Peyer's patch (tissue), 4 donors: ENCODE data around the gene STEAP4. TPM values are rescaled to one million over a fixed set of nuclear protein-coding genes. Genes with fewer than 3 reads are reported as not detected.
"Not testable (repeated sequence)": the region's sequence is repeated elsewhere in the genome, so short reads cannot be mapped to it uniquely, and the experiment has no call there.

Source experiments
- DNase-seq, 3 donors: peaks; one replicate each; pipeline ENCODE4 v3.0.0-alpha.2; 2017 to 2019
- H3K27ac ChIP-seq, 4 donors: fragments of 200-600 bp; sonication (generic); one replicate each; pipeline ENCODE4 v1.5.1; 2016 to 2019
- H3K27me3 ChIP-seq, 2 donors: fragments of 200-600 bp; sonication (generic); one replicate each; pipeline ENCODE4 v1.5.1; 2019
- H3K36me3 ChIP-seq, 3 donors: fragments of 200-600 bp; sonication (generic); one replicate each; pipeline ENCODE4 v1.5.1; 2016 to 2019
- H3K4me1 ChIP-seq, 4 donors: fragments of 200-600 bp; sonication (generic); one replicate each; pipeline ENCODE4 v1.5.1; 2016 to 2019
- H3K4me3 ChIP-seq, 4 donors: fragments of 200-600 bp; sonication (generic); 1 replicate in 3 of 4; 2 replicates in 1 of 4; pipeline ENCODE4 v1.5.1; 2016 to 2019; ENCODE audit warnings: mild to moderate bottlenecking in 1 of 4
- H3K9me3 ChIP-seq, 4 donors: fragments of 200-600 bp; sonication (generic); one replicate each; pipeline ENCODE4 v1.5.1; 2016 to 2019; ENCODE audit warnings: mild to moderate bottlenecking in 1 of 4
- CTCF ChIP-seq, 6 experiments: fragments of 450-650 bp in 4 of 6; fragments of 200-600 bp in 2 of 6; sonication (generic) in 1 of 6; IDR thresholded peaks; one replicate each; pipeline ENCODE4 v1.5.1; 2017 to 2019; ENCODE audit warnings: antibody characterized with exemption in 6 of 6, mild to moderate bottlenecking in 3 of 6, moderate library complexity in 1 of 6
- POLR2A ChIP-seq, 2 donors: fragments of 450-650 bp; IDR thresholded peaks; one replicate each; pipeline ENCODE4 v1.5.1; 2017; ENCODE audit warnings: antibody characterized with exemption in 2 of 2, mild to moderate bottlenecking in 2 of 2, moderate library complexity in 2 of 2
- total RNA-seq, 4 donors: library from RNA; depleted of rRNA; stranded (reverse); fragments of >200 nt; gene quantifications; one replicate each; pipeline ENCODE4 v1.1.0, GENCODE V29; 2016

The STEAP4 gene
- total RNA-seq, 4 donors from 2014 or later: 1.9 to 16.5 (median 5.1) TPM

- Histone ChIP-seq H3K27me3 (no peaks in the 10 kb centered on the region), H3K4me1 (no peaks in the 10 kb centered on the region), H3K27ac (no peak overlapping the region), H3K36me3 (no peaks in the 10 kb centered on the region), H3K9me3 (no peaks in the 10 kb centered on the region), H3K4me3 (no peak overlapping the region)
- TF ChIP-seq POLR2A (IDR thresholded peaks at IDR 0.05) (no peak), CTCF (IDR thresholded peaks at IDR 0.05) (no peak)
- DNase-seq: no peak
Observed at GRCh38 chr7:88278881-88279280, 27.8 kb downstream of the STEAP4 start.

- no peaks in the 10 kb centered on the region for H3K9me3 ChIP-seq
- DNase-seq: no peak
- H3K27ac ChIP-seq: no peak overlapping the region
- H3K27me3 ChIP-seq: no peaks in the 10 kb centered on the region
- H3K4me3 ChIP-seq: no peak overlapping the region
- H3K36me3 ChIP-seq: no peaks in the 10 kb centered on the region
- H3K4me1 ChIP-seq: no peaks in the 10 kb centered on the region
- TF ChIP-seq POLR2A (IDR thresholded peaks at IDR 0.05) (no peak), CTCF (IDR thresholded peaks at IDR 0.05) (no peak)
Observed at GRCh38 chr7:88276605-88277153, 30.0 kb downstream of the STEAP4 start.

- H3K9me3 ChIP-seq, H3K27ac ChIP-seq, H3K36me3 ChIP-seq, DNase-seq, H3K27me3 ChIP-seq, H3K4me1 ChIP-seq, H3K4me3 ChIP-seq: not testable (repeated sequence)
Observed at GRCh38 chr7:88274856-88275255, 31.8 kb downstream of the STEAP4 start.

- Histone ChIP-seq H3K36me3 (no peaks in the 10 kb centered on the region), H3K27me3 (no peaks in the 10 kb centered on the region), H3K4me1 (no peaks in the 10 kb centered on the region), H3K27ac (no peak overlapping the region), H3K4me3 (no peak overlapping the region), H3K9me3 (no peaks in the 10 kb centered on the region)
- DNase-seq: no peak
- no peak for TF ChIP-seq POLR2A (IDR thresholded peaks at IDR 0.05)
- no peak for TF ChIP-seq CTCF (IDR thresholded peaks at IDR 0.05)
Observed at GRCh38 chr7:88269586-88269985, 37.1 kb downstream of the STEAP4 start.

GRCh38 chr7:88268858-88269257 lies 37.8 kb downstream of the STEAP4 start:
- TF ChIP-seq CTCF (IDR thresholded peaks at IDR 0.05): no peak
- Histone ChIP-seq H3K4me3 (no peak overlapping the region), H3K27ac (no peak overlapping the region), H3K27me3 (no peaks in the 10 kb centered on the region), H3K4me1 (no peaks in the 10 kb centered on the region), H3K36me3 (no peaks in the 10 kb centered on the region), H3K9me3 (no peaks in the 10 kb centered on the region)
- DNase-seq: no peak

- Histone ChIP-seq H3K4me1 (no peaks in the 10 kb centered on the region), H3K4me3 (no peak overlapping the region), H3K36me3 (no peaks in the 10 kb centered on the region), H3K27ac (no peak overlapping the region), H3K9me3 (no peaks in the 10 kb centered on the region), H3K27me3 (no peaks in the 10 kb centered on the region)
- no peak for DNase-seq
- no peak for TF ChIP-seq POLR2A (IDR thresholded peaks at IDR 0.05)
- no peak for TF ChIP-seq CTCF (IDR thresholded peaks at IDR 0.05)
Observed at GRCh38 chr7:88268051-88268450, 38.6 kb downstream of the STEAP4 start.
